Measurements from ENCODE around the gene EEF1AKMT3.

The EEF1AKMT3 gene

GRCh38 chr12:57735198-57735855 is 37.1 kb upstream of the EEF1AKMT3 start:
- no peak for DNase-seq (ENCODE audit: low read depth in 2 of 2)

- DNase-seq (ENCODE audit: low read depth in 2 of 2) = no peak
Measured at GRCh38 chr12:57735952-57736740, 36.3 kb upstream of the EEF1AKMT3 start.

GRCh38 chr12:57736741-57737466 is 35.5 kb upstream of the EEF1AKMT3 start:
- no peak for DNase-seq (ENCODE audit: low read depth in 2 of 2)

GRCh38 chr12:57737467-57738460 is 34.6 kb upstream of the EEF1AKMT3 start:
- DNase-seq (ENCODE audit: low read depth in 2 of 2) = no peak

GRCh38 chr12:57738661-57739237 is 33.7 kb upstream of the EEF1AKMT3 start, which contains the start of gene AGAP2:
TSS of gene AGAP2 (minus strand) at chr12:57738742. CDS start at chr12:57738246, 496 bp downstream.
- DNase-seq (ENCODE audit: low read depth in 2 of 2) = no peak

- no peak for DNase-seq (ENCODE audit: low read depth in 2 of 2)
Measured at GRCh38 chr12:57739387-57739786, 33.0 kb upstream of the EEF1AKMT3 start.

GRCh38 chr12:57739914-57740538 is 32.4 kb upstream of the EEF1AKMT3 start:
- DNase-seq (ENCODE audit: low read depth in 2 of 2) = no peak

- DNase-seq (ENCODE audit: low read depth in 2 of 2) = peak; percentile 37 to 59
Measured at GRCh38 chr12:57740656-57741412, 31.6 kb upstream of the EEF1AKMT3 start.

- DNase-seq (ENCODE audit: low read depth in 2 of 2) = no peak
Measured at GRCh38 chr12:57741413-57741789, 31.0 kb upstream of the EEF1AKMT3 start.

GRCh38 chr12:57741844-57742738 is 30.3 kb upstream of the EEF1AKMT3 start:
- DNase-seq (ENCODE audit: low read depth in 2 of 2) = peak; percentile 53 to 72

- DNase-seq (ENCODE audit: low read depth in 2 of 2) = no peak
Measured at GRCh38 chr12:57743769-57744168, 28.6 kb upstream of the EEF1AKMT3 start.

- DNase-seq (ENCODE audit: low read depth in 2 of 2) = peak; percentile 56 to 63
Measured at GRCh38 chr12:57744194-57744776, 28.1 kb upstream of the EEF1AKMT3 start.

- DNase-seq (ENCODE audit: low read depth in 2 of 2) = peak; percentile 88 to 90
Measured at GRCh38 chr12:57744777-57745484, 27.5 kb upstream of the EEF1AKMT3 start, which contains the start of gene TSPAN31. TSS of gene TSPAN31 (plus strand) at chr12:57745039. CDS start at chr12:57745155, 116 bp downstream.

GRCh38 chr12:57745485-57745881 is 26.9 kb upstream of the EEF1AKMT3 start:
- no peak for DNase-seq (ENCODE audit: low read depth in 2 of 2)

- DNase-seq (ENCODE audit: low read depth in 2 of 2) = no peak
Measured at GRCh38 chr12:57746025-57746424, 26.4 kb upstream of the EEF1AKMT3 start.

GRCh38 chr12:57749061-57749460 is 23.4 kb upstream of the EEF1AKMT3 start:
- no peak for DNase-seq (ENCODE audit: low read depth in 2 of 2)
